PFSK-1 (cell line): ENCODE results near the gene MINPP1.

Experiments used
- FOXP2 ChIP-seq: optimal IDR thresholded peaks from 2 replicates; pipeline ENCODE3; 2011; ENCODE audit warnings: borderline replicate concordance, control low read depth, inconsistent platforms; ENCODE audit not compliant: insufficient read depth; ENCODE audit errors: extremely low read length, extremely low read depth
- POLR2AphosphoS5 ChIP-seq: IDR thresholded peaks from 2 replicates; pipeline ENCODE4 v1.6.1; 2012; ENCODE audit warnings: low read depth, mild to moderate bottlenecking, control low read depth, low read length, moderate library complexity
- SIN3A ChIP-seq: IDR thresholded peaks from 2 replicates; pipeline ENCODE4 v1.6.1; 2012; ENCODE audit warnings: mild to moderate bottlenecking, low read length, moderate library complexity, borderline replicate concordance; ENCODE audit not compliant: insufficient read depth
- TAF1 ChIP-seq: IDR thresholded peaks from 2 replicates; pipeline ENCODE4 v1.6.1; 2012; ENCODE audit warnings: low read length, control low read depth, borderline replicate concordance; ENCODE audit not compliant: insufficient read depth

DNA sequence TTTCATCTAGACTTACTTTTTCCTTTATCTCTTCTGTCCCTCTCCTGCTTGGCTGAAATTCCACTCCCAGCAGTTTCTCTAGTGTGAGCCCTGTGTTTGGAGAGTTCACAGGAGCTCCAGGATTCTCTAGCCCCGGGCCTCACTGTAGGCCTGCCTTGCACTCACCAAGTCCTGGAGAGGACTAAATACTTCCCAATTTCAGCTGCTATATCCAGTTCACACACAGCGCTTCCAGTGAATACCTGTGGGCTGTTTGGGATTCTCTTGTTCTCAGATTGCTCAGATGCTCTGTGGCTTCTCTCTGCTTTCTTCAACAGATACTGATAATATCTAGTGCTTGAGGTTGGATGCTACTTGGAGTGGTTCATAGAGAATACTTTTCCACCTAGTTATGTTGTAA is 46.0 kb downstream of the MINPP1 start:
- no peak for TF ChIP-seq TAF1
- no peak for TF ChIP-seq FOXP2
- TF ChIP-seq POLR2AphosphoS5: no peak
- TF ChIP-seq SIN3A: no peak
